ENCODE measurements around the gene PAM. TPM values are rescaled to one million over a fixed set of nuclear protein-coding genes. Genes with fewer than 3 reads are reported as not detected.

PAM gene
- total and polyA plus RNA-seq, 2 of the 13 experiments (the other 11 are each of a cell fraction or from before 2014, with no cell fraction given) = 20.2 to 79.1 TPM

DNA sequence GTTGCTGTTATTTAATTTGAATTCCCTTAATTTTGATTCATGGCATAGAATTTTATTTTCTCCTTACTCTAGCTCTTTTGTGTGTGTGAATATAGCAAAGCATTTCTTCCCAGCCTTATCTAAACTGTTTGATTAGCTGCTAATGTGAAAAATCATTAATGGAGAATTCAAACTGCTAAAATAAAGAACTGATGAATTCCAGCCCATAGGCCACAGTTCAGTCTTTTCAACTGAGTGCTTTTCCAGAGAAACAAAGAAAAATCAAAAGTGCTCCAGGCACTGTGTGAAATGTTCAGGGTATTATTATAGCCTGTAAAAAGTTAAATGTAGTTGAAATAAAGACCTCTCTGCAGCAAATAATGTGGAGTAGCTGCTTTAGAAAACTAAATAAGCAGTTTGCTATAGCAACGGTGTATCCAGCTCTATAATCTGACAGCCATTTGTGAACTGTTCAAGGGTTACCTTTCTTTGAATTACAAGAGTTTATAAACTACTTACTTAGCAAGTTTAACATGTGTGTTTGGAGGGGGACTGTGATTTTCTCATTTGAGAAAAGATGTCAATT is 241.0 kb downstream of the PAM start:
- Histone ChIP-seq H3K4me2 (ENCODE audit: low read depth, low read length) (no peak overlapping the region), H3K27me3 (ENCODE audit: control insufficient read depth in 1 of 2, insufficient read depth in 2 of 2, low read length in 2 of 2) (no peaks in the 10 kb centered on the region), H4K20me1 (ENCODE audit: insufficient read depth, low read length) (no peaks in the 10 kb centered on the region), H3K36me3 (replicated peaks in 1 of 2; ENCODE audit: control insufficient read depth in 1 of 2, insufficient read depth in 2 of 2, low read length in 2 of 2) (no peaks in the 10 kb centered on the region), H2AFZ (ENCODE audit: low read length) (no peak overlapping the region), H3K79me2 (ENCODE audit: insufficient read depth, low read length) (no peaks in the 10 kb centered on the region), H3K4me1 (ENCODE audit: insufficient read depth, low read length) (peaks cover 8% of the 10 kb centered on the region), H3K9me3 (ENCODE audit: low read length) (no peaks in the 10 kb centered on the region), H3K4me3 (replicated peaks in 1 of 3; ENCODE audit: insufficient read depth in 1 of 3, low read depth in 2 of 3, low read length in 3 of 3) (no peak overlapping the region), H3K27ac (ENCODE audit: extremely low read length, insufficient read depth, low read length) (no peak overlapping the region), H3K9ac (ENCODE audit: insufficient read depth, low read depth, low read length) (no peak overlapping the region)
- CTCF ChIA-PET (ENCODE audit: low intra/inter-chr PET ratio, low total read pairs) = no interaction called here
- DNase-seq (ENCODE audit: low spot score) (no peak), FAIRE-seq (no peak), ATAC-seq (no peak)
- no TSS peak for BruUV-seq (replicated peaks)
- POLR2A ChIA-PET = no interaction called here
- intact Hi-C loops (cut with micrococcal nuclease; ENCODE audit: unreplicated experiment) = no loop called here
- TF ChIP-seq, protein P1, sequence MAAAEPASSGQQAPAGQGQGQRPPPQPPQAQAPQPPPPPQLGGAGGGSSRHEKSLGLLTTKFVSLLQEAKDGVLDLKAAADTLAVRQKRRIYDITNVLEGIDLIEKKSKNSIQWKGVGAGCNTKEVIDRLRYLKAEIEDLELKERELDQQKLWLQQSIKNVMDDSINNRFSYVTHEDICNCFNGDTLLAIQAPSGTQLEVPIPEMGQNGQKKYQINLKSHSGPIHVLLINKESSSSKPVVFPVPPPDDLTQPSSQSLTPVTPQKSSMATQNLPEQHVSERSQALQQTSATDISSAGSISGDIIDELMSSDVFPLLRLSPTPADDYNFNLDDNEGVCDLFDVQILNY (CRISPR knock-in tag; conservative IDR thresholded peaks at IDR 0.05) = no peak
- TF ChIP-seq, protein P2, sequence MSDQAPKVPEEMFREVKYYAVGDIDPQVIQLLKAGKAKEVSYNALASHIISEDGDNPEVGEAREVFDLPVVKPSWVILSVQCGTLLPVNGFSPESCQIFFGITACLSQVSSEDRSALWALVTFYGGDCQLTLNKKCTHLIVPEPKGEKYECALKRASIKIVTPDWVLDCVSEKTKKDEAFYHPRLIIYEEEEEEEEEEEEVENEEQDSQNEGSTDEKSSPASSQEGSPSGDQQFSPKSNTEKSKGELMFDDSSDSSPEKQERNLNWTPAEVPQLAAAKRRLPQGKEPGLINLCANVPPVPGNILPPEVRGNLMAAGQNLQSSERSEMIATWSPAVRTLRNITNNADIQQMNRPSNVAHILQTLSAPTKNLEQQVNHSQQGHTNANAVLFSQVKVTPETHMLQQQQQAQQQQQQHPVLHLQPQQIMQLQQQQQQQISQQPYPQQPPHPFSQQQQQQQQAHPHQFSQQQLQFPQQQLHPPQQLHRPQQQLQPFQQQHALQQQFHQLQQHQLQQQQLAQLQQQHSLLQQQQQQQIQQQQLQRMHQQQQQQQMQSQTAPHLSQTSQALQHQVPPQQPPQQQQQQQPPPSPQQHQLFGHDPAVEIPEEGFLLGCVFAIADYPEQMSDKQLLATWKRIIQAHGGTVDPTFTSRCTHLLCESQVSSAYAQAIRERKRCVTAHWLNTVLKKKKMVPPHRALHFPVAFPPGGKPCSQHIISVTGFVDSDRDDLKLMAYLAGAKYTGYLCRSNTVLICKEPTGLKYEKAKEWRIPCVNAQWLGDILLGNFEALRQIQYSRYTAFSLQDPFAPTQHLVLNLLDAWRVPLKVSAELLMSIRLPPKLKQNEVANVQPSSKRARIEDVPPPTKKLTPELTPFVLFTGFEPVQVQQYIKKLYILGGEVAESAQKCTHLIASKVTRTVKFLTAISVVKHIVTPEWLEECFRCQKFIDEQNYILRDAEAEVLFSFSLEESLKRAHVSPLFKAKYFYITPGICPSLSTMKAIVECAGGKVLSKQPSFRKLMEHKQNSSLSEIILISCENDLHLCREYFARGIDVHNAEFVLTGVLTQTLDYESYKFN (CRISPR knock-in tag; conservative IDR thresholded peaks at IDR 0.05) = no peak
- TF ChIP-seq CENPX (CRISPR knock-in tag; IDR thresholded peaks at IDR 0.05) (no peak), KDM6A (CRISPR knock-in tag; IDR thresholded peaks at IDR 0.05; ENCODE audit: low read depth) (no peak)
- TF ChIP-seq, protein P3, sequence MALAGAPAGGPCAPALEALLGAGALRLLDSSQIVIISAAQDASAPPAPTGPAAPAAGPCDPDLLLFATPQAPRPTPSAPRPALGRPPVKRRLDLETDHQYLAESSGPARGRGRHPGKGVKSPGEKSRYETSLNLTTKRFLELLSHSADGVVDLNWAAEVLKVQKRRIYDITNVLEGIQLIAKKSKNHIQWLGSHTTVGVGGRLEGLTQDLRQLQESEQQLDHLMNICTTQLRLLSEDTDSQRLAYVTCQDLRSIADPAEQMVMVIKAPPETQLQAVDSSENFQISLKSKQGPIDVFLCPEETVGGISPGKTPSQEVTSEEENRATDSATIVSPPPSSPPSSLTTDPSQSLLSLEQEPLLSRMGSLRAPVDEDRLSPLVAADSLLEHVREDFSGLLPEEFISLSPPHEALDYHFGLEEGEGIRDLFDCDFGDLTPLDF (CRISPR knock-in tag; IDR thresholded peaks at IDR 0.05) = no peak
- in situ Hi-C loops (cut with HindIII; ENCODE audit: extremely low pct_ligation_motif_present, low pct_unique_long_range_greater_than_20kb) = no loop called here
- 100% methylated on average over 1 of the region's 1 CpG for WGBS (ENCODE audit: low lambda C conversion rate)
